GM10248 (cell line): Measurements from ENCODE around the gene DCST2.

Experiments used
- CTCF ChIA-PET: fragments of 300-600 bp; sonication (Branson Sonifier 250); formaldehyde crosslinking; extraction: SDS; loops from one replicate; lab custom pipeline; 2021; ENCODE audit warnings: antibody characterized with exemption; lab: Yijun Ruan, JAX
- POLR2A ChIA-PET: fragments of 350-650 bp; sonication (Branson Sonifier 250); formaldehyde crosslinking; extraction: SDS; loops from one replicate; lab custom pipeline; 2020; ENCODE audit warnings: antibody characterized with exemption; lab: Yijun Ruan, JAX
- DNase-seq: peaks from one replicate; pipeline ENCODE4 v3.0.0; 2012; ENCODE audit errors: extremely low spot score
- CTCF ChIP-seq: IDR thresholded peaks from 2 replicates; pipeline ENCODE4 v1.5.1; 2012; ENCODE audit warnings: mild to moderate bottlenecking, low read depth; ENCODE audit errors: extremely low read depth, missing control alignments, control extremely low read depth

The DCST2 gene

GRCh38 chr1:155030899-155031298 lies 2.7 kb downstream of the DCST2 start:
- no peak for TF ChIP-seq CTCF
- POLR2A ChIA-PET, result no interaction called here
- DNase-seq, result no peak
- CTCF ChIA-PET, result interaction anchor here (1.0 to 3.2 kb wide), 5 partner anchors 13 to 57 kb away, joined by 3 to 24 read pairs (median 3); partner anchors contain the start of gene CKS1B

- TF ChIP-seq CTCF, result no peak
- ChIA-PET CTCF (interaction anchor here (1.0 to 3.2 kb wide), 6 partner anchors 10 to 56 kb away, joined by 3 to 24 read pairs (median 4); partner anchors contain the start of gene CKS1B), POLR2A (no interaction called here)
- DNase-seq, result no peak
Observed at GRCh38 chr1:155030243-155030795, 3.3 kb downstream of the DCST2 start.

- DNase-seq, result no peak
- CTCF ChIA-PET, result interaction anchor here (1.0 to 3.2 kb wide), 6 partner anchors 10 to 56 kb away, joined by 3 to 24 read pairs (median 4); partner anchors contain the start of gene CKS1B
- POLR2A ChIA-PET, result no interaction called here
- TF ChIP-seq CTCF, result no peak
Observed at GRCh38 chr1:155029513-155030242, 3.9 kb downstream of the DCST2 start.

- ChIA-PET POLR2A (interaction anchor here (0.7 kb wide), 1 partner anchor 156 kb away, joined by 3 read pairs; the partner anchor contains the start of gene KCNN3), CTCF (interaction anchor here (1.1 to 2.9 kb wide), 4 partner anchors 9 to 25 kb away, joined by 3 to 10 read pairs (median 4); partner anchors contain the start of gene ADAM15)
- TF ChIP-seq CTCF, result no peak
- no peak for DNase-seq
Observed at GRCh38 chr1:155026588-155026987, 7.0 kb downstream of the DCST2 start.

- POLR2A ChIA-PET, result interaction anchor here (0.7 kb wide), 1 partner anchor 156 kb away, joined by 3 read pairs; the partner anchor contains the start of gene KCNN3
Observed at GRCh38 chr1:155026154-155026553, 7.4 kb downstream of the DCST2 start.

More at GRCh38 chr1:155026154-155026553, 7.4 kb downstream of the DCST2 start:
- no peak for DNase-seq
- no peak for TF ChIP-seq CTCF
- CTCF ChIA-PET, result interaction anchor here (1.0 to 2.9 kb wide), 6 partner anchors 8 to 60 kb away, joined by 3 to 10 read pairs (median 4); partner anchors contain the start of gene ADAM15
